ENCODE data around the gene HCRT.

- TF ChIP-seq POLR2A (IDR thresholded peaks at IDR 0.05) (no peak), EP300 (IDR thresholded peaks at IDR 0.05) (no peak)
Measured at GRCh38 chr17:42142371-42142896, 42.8 kb downstream of the HCRT start.
